WTC11 (cell line): Measurements from ENCODE around the gene ZNF574.

Source experiments
- CREM ChIP-seq: sonication (generic); formaldehyde crosslinking; IDR thresholded peaks from 2 replicates; pipeline ENCODE4 v1.8.1; 2022; ENCODE audit warnings: mild to moderate bottlenecking, missing genetic modification reagents, moderate library complexity
- CTCF ChIP-seq: fragments of 200-600 bp; IDR thresholded peaks from 2 replicates; pipeline ENCODE4 v1.8.0; 2022; ENCODE audit warnings: antibody characterized with exemption
- ELF4 ChIP-seq: sonication (generic); formaldehyde crosslinking; IDR thresholded peaks from 2 replicates; pipeline ENCODE4 v1.8.1; 2022; ENCODE audit warnings: low read depth, mild to moderate bottlenecking, moderate library complexity, missing genetic modification reagents
- MYBL2 ChIP-seq: sonication (generic); formaldehyde crosslinking; IDR thresholded peaks from 2 replicates; pipeline ENCODE4 v1.8.1; 2023; ENCODE audit warnings: mild to moderate bottlenecking, moderate library complexity, missing genetic modification reagents
- NFE2L1 ChIP-seq: sonication (generic); formaldehyde crosslinking; IDR thresholded peaks from 2 replicates; pipeline ENCODE4 v1.8.1; 2023; ENCODE audit warnings: missing genetic modification reagents
- NR2C2 ChIP-seq: sonication (generic); formaldehyde crosslinking; IDR thresholded peaks from 2 replicates; pipeline ENCODE4 v1.8.0; 2022; ENCODE audit warnings: mild to moderate bottlenecking, missing genetic modification reagents
- RELA ChIP-seq: sonication (generic); formaldehyde crosslinking; IDR thresholded peaks from 2 replicates; pipeline ENCODE4 v1.8.1; 2022; ENCODE audit warnings: missing genetic modification reagents, mild to moderate bottlenecking, borderline replicate concordance
- ZNF317 ChIP-seq: sonication (generic); formaldehyde crosslinking; IDR thresholded peaks from 2 replicates; pipeline ENCODE4 v1.8.1; 2023; ENCODE audit warnings: low read depth, mild to moderate bottlenecking, moderate library complexity, missing genetic modification reagents, borderline replicate concordance
- TF ChIP-seq, protein P1 (sequence below): sonication (generic); formaldehyde crosslinking; IDR thresholded peaks from 2 replicates; pipeline ENCODE4 v1.8.0; 2022; ENCODE audit warnings: mild to moderate bottlenecking, missing genetic modification reagents

DNA sequence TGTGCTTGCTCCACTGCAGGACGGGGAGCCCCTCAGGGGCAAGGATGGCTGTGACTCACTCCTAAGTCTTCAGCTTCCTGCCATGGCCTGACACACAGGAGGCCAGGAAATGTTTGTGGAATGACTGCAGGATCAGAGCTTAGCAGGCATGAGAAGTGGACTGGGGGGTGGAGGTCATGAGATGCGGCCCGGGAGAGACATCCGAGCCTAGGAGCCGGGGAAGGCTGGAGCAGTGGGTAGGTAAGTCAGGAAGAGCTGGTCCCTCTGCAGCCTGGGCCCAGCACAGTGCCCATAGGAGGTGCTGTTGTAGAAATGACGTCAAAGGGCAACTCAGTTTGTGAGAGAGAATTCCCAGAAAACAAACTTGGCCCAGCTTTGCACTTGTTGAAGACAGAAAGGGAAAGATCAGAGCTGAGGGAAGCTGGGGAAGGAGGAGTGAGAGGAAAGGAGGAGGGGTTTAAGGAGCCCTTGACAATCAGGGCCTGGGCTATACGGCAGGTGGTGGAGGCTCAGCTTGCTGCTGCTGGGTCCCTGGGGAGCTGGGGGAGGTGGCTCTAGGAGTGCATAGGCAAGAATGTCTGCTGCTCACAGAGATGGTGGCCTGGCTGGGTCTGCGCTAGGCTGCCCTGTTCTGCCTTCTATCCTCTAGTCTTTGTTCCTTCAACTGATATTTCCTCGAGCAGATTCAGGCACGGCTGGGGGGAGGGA lies 37.8 kb downstream of the ZNF574 start:
- TF ChIP-seq CTCF (no peak), RELA (CRISPR knock-in tag) (no peak), NFE2L1 (CRISPR knock-in tag) (no peak), ZNF317 (CRISPR knock-in tag) (no peak), MYBL2 (no peak), CREM (CRISPR knock-in tag) (peak; percentile 61; the same call in 1 of the 2 replicates), NR2C2 (CRISPR knock-in tag) (no peak), ELF4 (CRISPR knock-in tag) (no peak)
- TF ChIP-seq, protein P1, sequence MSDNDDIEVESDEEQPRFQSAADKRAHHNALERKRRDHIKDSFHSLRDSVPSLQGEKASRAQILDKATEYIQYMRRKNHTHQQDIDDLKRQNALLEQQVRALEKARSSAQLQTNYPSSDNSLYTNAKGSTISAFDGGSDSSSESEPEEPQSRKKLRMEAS = no peak
